Neural cell (in vitro differentiated cells): ENCODE data around the gene CASZ1. TPM values are rescaled to one million over a fixed set of nuclear protein-coding genes. Genes with fewer than 3 reads are reported as not detected.

Experiments used
- H2AFZ ChIP-seq: fragments of 200-600, 300-800 bp; sonication (generic), shearing (Covaris generic); 2 replicates; pipeline ENCODE4 v1.6.0; 2014; ENCODE audit warnings: low read depth, mild to moderate bottlenecking, antibody characterized with exemption, low read length, moderate library complexity
- H3F3A ChIP-seq: fragments of 200-600 bp; shearing (Covaris generic); 2 replicates; pipeline ENCODE4 v1.6.1; 2016; ENCODE audit warnings: mild to moderate bottlenecking, moderate library complexity, mixed read lengths, antibody characterized with exemption, low read length; ENCODE audit not compliant: insufficient read depth, poor library complexity, severe bottlenecking
- H3K27ac ChIP-seq: fragments of 200-600, 300-800 bp; sonication (generic), shearing (Covaris generic); 2 replicates; pipeline ENCODE4 v1.5.1; 2014; ENCODE audit warnings: mild to moderate bottlenecking, low read length, moderate library complexity
- H3K27me3 ChIP-seq: fragments of 300-800, 200-600 bp; sonication (generic), shearing (Covaris generic); 2 replicates; pipeline ENCODE4 v1.6.0; 2014; ENCODE audit warnings: mild to moderate bottlenecking, low read depth, low read length, moderate library complexity; ENCODE audit not compliant: insufficient read depth
- H3K36me3 ChIP-seq: fragments of 300-800, 200-600 bp; sonication (generic), shearing (Covaris generic); 2 replicates; pipeline ENCODE4 v1.5.1; 2014; ENCODE audit warnings: mild to moderate bottlenecking, antibody characterized with exemption, low read length, moderate library complexity; ENCODE audit not compliant: insufficient read depth
- H3K4me2 ChIP-seq: fragments of 300-800, 200-600 bp; sonication (generic), shearing (Covaris generic); 2 replicates; pipeline ENCODE4 v1.6.0; 2014; ENCODE audit warnings: mild to moderate bottlenecking, low read length
- H3K4me3 ChIP-seq: fragments of 300-800, 200-600 bp; sonication (generic), shearing (Covaris generic); 2 replicates; pipeline ENCODE4 v1.5.1; 2014; ENCODE audit warnings: mild to moderate bottlenecking, low read length, moderate library complexity
- H3K79me2 ChIP-seq: fragments of 200-600 bp; shearing (Covaris generic); replicated peaks from 2 replicates; pipeline ENCODE4 v1.6.0; 2014; ENCODE audit warnings: mild to moderate bottlenecking, low read length, moderate library complexity; ENCODE audit not compliant: insufficient read depth
- H3K9ac ChIP-seq: fragments of 300-800, 200-600 bp; sonication (generic), shearing (Covaris generic); 2 replicates; pipeline ENCODE4 v1.6.1; 2016; ENCODE audit warnings: mild to moderate bottlenecking, low read length, mixed read lengths
- H3K9me2 ChIP-seq: fragments of 200-600 bp; shearing (Covaris generic); 2 replicates; pipeline ENCODE4 v1.6.1; 2016; ENCODE audit warnings: mild to moderate bottlenecking, low read length, mixed read lengths; ENCODE audit not compliant: insufficient read depth
- H3K9me3 ChIP-seq: fragments of 200-600, 300-800 bp; sonication (generic), shearing (Covaris generic); 2 replicates; pipeline ENCODE4 v1.6.1; 2016; ENCODE audit warnings: mild to moderate bottlenecking, mixed run types, low read length, moderate library complexity, mixed read lengths
- H4K20me1 ChIP-seq: fragments of 200-600 bp; shearing (Covaris generic); 2 replicates; pipeline ENCODE4 v1.6.1; 2016; ENCODE audit warnings: mild to moderate bottlenecking, mixed run types; ENCODE audit not compliant: insufficient read depth
- EP300 ChIP-seq: fragments of 450-650 bp; conservative IDR thresholded peaks from 2 replicates; pipeline ENCODE4 v1.6.1; 2014; ENCODE audit warnings: antibody characterized with exemption, mild to moderate bottlenecking, moderate library complexity; ENCODE audit not compliant: poor library complexity, severe bottlenecking
- EZH2 ChIP-seq: fragments of 200-600, 300-800 bp; shearing (Covaris generic), sonication (generic); IDR thresholded peaks from 2 replicates; pipeline ENCODE4 v1.6.1; 2014; ENCODE audit warnings: antibody characterized with exemption, low read length, borderline replicate concordance, mild to moderate bottlenecking; ENCODE audit not compliant: insufficient read depth, poor library complexity, severe bottlenecking
- MXI1 ChIP-seq: fragments of 450-650 bp; conservative IDR thresholded peaks from 2 replicates; pipeline ENCODE4 v1.6.1; 2014; ENCODE audit warnings: antibody characterized with exemption, mild to moderate bottlenecking; ENCODE audit not compliant: poor library complexity, severe bottlenecking
- POLR2AphosphoS5 ChIP-seq: IDR thresholded peaks from 2 replicates; pipeline ENCODE4 v1.6.1; 2012
- RAD21 ChIP-seq: fragments of 450-650 bp; conservative IDR thresholded peaks from 2 replicates; pipeline ENCODE4 v1.6.1; 2014; ENCODE audit warnings: antibody characterized with exemption, mild to moderate bottlenecking, moderate library complexity
- SMC3 ChIP-seq: fragments of 450-650 bp; conservative IDR thresholded peaks from 2 replicates; pipeline ENCODE4 v1.6.1; 2014; ENCODE audit warnings: antibody characterized with exemption, mild to moderate bottlenecking, moderate library complexity; ENCODE audit not compliant: poor library complexity
- TAF1 ChIP-seq: IDR thresholded peaks from 2 replicates; pipeline ENCODE4 v1.6.1; 2012; ENCODE audit warnings: low read depth
- polyA plus RNA-seq: library from polyadenylated mRNA; depleted of rRNA; stranded (reverse); fragments of >200 nt; gene quantifications from 2 replicates; pipeline ENCODE4 v1.2.3, GENCODE V29; 2014
- TF ChIP-seq, protein P1 (sequence below): IDR thresholded peaks from 2 replicates; pipeline ENCODE4 v1.6.1; 2012; ENCODE audit warnings: borderline replicate concordance
- TF ChIP-seq, protein P2 (sequence below): fragments of 450-650 bp; IDR thresholded peaks from 2 replicates; pipeline ENCODE4 v1.5.1; 2014; ENCODE audit warnings: antibody characterized with exemption, mild to moderate bottlenecking, moderate library complexity; ENCODE audit not compliant: poor library complexity, severe bottlenecking

Gene CASZ1
- polyA plus RNA-seq, 1 donor from 2014 or later = 0.27 TPM

DNA sequence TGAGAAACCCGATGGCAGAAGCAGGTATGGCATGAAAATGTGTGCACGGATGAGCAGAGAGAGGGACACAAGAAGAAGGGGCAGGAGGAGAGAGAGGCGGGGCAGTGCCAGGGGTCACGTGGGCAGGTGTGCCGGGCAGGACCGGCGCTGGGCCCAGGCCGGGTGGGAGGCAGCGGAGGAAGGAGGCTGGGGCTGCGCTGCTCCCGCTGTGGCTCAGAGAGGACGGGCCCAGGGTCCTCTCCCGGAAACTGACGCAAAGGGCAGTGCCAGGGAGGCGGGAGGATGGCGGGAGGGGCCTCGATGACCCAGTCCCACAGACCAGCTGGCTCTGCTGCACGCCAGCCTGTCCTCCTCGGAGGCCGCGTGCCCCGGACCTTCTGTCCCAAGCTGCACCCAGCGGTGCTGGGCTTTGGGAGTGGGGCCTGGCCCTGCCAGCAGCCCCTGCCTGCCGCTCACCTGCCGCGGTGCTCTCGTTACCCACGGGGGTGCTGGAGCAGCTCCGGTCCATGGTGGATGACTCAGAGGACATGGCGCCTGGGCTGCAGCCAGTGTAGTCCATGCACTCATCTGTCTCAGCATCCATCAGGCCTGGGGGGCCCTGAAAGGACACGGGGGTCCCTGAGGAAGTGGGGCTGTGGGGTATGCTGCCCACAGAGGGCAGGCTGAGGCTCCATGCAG lies 153.9 kb downstream of the CASZ1 start:
- no peak overlapping the region for H3K4me3 ChIP-seq
- H3K9ac ChIP-seq = no peak overlapping the region
- H3K9me2 ChIP-seq = no peaks in the 10 kb centered on the region
- H3K9me3 ChIP-seq = peaks cover 3% of the 10 kb centered on the region
- H2AFZ ChIP-seq = no peak overlapping the region
- TF ChIP-seq, protein P1, sequence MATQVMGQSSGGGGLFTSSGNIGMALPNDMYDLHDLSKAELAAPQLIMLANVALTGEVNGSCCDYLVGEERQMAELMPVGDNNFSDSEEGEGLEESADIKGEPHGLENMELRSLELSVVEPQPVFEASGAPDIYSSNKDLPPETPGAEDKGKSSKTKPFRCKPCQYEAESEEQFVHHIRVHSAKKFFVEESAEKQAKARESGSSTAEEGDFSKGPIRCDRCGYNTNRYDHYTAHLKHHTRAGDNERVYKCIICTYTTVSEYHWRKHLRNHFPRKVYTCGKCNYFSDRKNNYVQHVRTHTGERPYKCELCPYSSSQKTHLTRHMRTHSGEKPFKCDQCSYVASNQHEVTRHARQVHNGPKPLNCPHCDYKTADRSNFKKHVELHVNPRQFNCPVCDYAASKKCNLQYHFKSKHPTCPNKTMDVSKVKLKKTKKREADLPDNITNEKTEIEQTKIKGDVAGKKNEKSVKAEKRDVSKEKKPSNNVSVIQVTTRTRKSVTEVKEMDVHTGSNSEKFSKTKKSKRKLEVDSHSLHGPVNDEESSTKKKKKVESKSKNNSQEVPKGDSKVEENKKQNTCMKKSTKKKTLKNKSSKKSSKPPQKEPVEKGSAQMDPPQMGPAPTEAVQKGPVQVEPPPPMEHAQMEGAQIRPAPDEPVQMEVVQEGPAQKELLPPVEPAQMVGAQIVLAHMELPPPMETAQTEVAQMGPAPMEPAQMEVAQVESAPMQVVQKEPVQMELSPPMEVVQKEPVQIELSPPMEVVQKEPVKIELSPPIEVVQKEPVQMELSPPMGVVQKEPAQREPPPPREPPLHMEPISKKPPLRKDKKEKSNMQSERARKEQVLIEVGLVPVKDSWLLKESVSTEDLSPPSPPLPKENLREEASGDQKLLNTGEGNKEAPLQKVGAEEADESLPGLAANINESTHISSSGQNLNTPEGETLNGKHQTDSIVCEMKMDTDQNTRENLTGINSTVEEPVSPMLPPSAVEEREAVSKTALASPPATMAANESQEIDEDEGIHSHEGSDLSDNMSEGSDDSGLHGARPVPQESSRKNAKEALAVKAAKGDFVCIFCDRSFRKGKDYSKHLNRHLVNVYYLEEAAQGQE = no peak
- TF ChIP-seq EP300 (no peak), POLR2AphosphoS5 (no peak), MXI1 (no peak), EZH2 (no peak), RAD21 (no peak), SMC3 (no peak), TAF1 (no peak)
- TF ChIP-seq, protein P2, sequence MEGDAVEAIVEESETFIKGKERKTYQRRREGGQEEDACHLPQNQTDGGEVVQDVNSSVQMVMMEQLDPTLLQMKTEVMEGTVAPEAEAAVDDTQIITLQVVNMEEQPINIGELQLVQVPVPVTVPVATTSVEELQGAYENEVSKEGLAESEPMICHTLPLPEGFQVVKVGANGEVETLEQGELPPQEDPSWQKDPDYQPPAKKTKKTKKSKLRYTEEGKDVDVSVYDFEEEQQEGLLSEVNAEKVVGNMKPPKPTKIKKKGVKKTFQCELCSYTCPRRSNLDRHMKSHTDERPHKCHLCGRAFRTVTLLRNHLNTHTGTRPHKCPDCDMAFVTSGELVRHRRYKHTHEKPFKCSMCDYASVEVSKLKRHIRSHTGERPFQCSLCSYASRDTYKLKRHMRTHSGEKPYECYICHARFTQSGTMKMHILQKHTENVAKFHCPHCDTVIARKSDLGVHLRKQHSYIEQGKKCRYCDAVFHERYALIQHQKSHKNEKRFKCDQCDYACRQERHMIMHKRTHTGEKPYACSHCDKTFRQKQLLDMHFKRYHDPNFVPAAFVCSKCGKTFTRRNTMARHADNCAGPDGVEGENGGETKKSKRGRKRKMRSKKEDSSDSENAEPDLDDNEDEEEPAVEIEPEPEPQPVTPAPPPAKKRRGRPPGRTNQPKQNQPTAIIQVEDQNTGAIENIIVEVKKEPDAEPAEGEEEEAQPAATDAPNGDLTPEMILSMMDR = no peak
- H3K4me2 ChIP-seq = no peak overlapping the region
- no peaks in the 10 kb centered on the region for H3K27me3 ChIP-seq
- H3K36me3 ChIP-seq = no peaks in the 10 kb centered on the region
- no peaks in the 10 kb centered on the region for H4K20me1 ChIP-seq
- H3K79me2 ChIP-seq = no peaks in the 10 kb centered on the region
- no peak overlapping the region for H3K27ac ChIP-seq
- no peaks in the 10 kb centered on the region for H3F3A ChIP-seq

DNA sequence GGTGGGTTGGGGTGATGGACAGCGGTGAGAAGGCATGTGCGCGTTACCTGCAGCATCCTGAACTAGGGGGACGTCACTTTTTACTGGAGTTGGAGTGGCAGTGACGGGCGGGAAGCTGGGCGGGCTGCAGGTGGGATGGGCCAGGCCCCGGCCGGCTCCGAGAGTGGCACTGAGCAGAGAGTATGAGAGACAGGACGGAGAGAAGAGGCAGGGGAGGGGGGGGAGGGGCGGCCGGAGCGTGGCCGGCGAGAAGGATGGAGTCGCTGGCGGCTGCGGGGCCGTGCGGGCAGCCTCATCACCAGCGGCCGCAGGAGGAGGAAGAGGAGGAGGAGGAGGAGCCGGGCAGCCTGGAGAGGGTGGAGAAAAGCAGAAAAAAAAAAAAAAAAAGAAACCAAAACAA lies 154.5 kb downstream of the CASZ1 start:
- H3K79me2 ChIP-seq = no peaks in the 10 kb centered on the region
- no peak overlapping the region for H2AFZ ChIP-seq
- no peak overlapping the region for H3K4me3 ChIP-seq
- no peaks in the 10 kb centered on the region for H3K27me3 ChIP-seq
- H3K27ac ChIP-seq = no peak overlapping the region
- peaks cover 3% of the 10 kb centered on the region for H3K9me3 ChIP-seq
- no peaks in the 10 kb centered on the region for H4K20me1 ChIP-seq
- no peaks in the 10 kb centered on the region for H3F3A ChIP-seq
- TF ChIP-seq MXI1 (no peak), RAD21 (no peak), TAF1 (no peak), EZH2 (no peak), POLR2AphosphoS5 (no peak), SMC3 (no peak), EP300 (no peak)
- TF ChIP-seq, protein P1 = no peak
- TF ChIP-seq, protein P2 = no peak
- H3K4me2 ChIP-seq = no peak overlapping the region
- no peaks in the 10 kb centered on the region for H3K36me3 ChIP-seq
- H3K9me2 ChIP-seq = no peaks in the 10 kb centered on the region
- no peak overlapping the region for H3K9ac ChIP-seq
